HEK293T (cell line): Measurements from ENCODE around the gene CSF2.

Experiments used
- CTCF ChIA-PET: fragments of 350-600 bp; formaldehyde crosslinking; extraction: SDS; loops from one replicate; lab custom pipeline; 2021; ENCODE audit warnings: antibody characterized with exemption, inconsistent platforms; lab: Yijun Ruan, JAX
- POLR2A ChIA-PET: fragments of 350-600 bp; formaldehyde crosslinking; extraction: SDS; loops from one replicate; lab custom pipeline; 2020; ENCODE audit warnings: antibody characterized with exemption, inconsistent platforms; lab: Yijun Ruan, JAX
- DNase-seq: peaks from one replicate; pipeline ENCODE4 v3.0.0; 2012; ENCODE audit warnings: mixed read lengths; ENCODE audit errors: extremely low spot score
- ARNT ChIP-seq: fragments of 450-650 bp; IDR thresholded peaks from 2 replicates; pipeline ENCODE4 v1.6.1; 2017; ENCODE audit warnings: mild to moderate bottlenecking
- BHLHE40 ChIP-seq: fragments of 450-650 bp; IDR thresholded peaks from 2 replicates; pipeline ENCODE4 v1.6.1; 2016; ENCODE audit warnings: mild to moderate bottlenecking, moderate library complexity, borderline replicate concordance
- CTBP1 ChIP-seq: fragments of 450-650 bp; IDR thresholded peaks from 2 replicates; pipeline ENCODE4 v1.6.1; 2016; ENCODE audit warnings: borderline replicate concordance
- ELF4 ChIP-seq: fragments of 450-650 bp; IDR thresholded peaks from 2 replicates; pipeline ENCODE4 v1.6.1; 2017; ENCODE audit warnings: antibody characterized with exemption
- FOXA1 ChIP-seq: fragments of 450-650 bp; IDR thresholded peaks from 2 replicates; pipeline ENCODE4 v1.6.1; 2016; ENCODE audit warnings: mild to moderate bottlenecking
- FOXK2 ChIP-seq: fragments of 450-650 bp; IDR thresholded peaks from 2 replicates; pipeline ENCODE4 v1.6.1; 2016; ENCODE audit warnings: mild to moderate bottlenecking
- FOXM1 ChIP-seq: fragments of 450-650 bp; IDR thresholded peaks from 2 replicates; pipeline ENCODE4 v1.6.1; 2017; ENCODE audit warnings: mild to moderate bottlenecking, borderline replicate concordance
- HDGF ChIP-seq: fragments of 450-650 bp; IDR thresholded peaks from 2 replicates; pipeline ENCODE4 v1.6.1; 2017; ENCODE audit warnings: antibody characterized with exemption, borderline replicate concordance
- L3MBTL2 ChIP-seq: fragments of 450-650 bp; conservative IDR thresholded peaks from 2 replicates; pipeline ENCODE4 v1.6.1; 2016; ENCODE audit warnings: mild to moderate bottlenecking
- LEF1 ChIP-seq: fragments of 450-650 bp; IDR thresholded peaks from 2 replicates; pipeline ENCODE4 v1.6.1; 2017; ENCODE audit warnings: mild to moderate bottlenecking, borderline replicate concordance
- NFRKB ChIP-seq: fragments of 450-650 bp; IDR thresholded peaks from 2 replicates; pipeline ENCODE4 v1.6.1; 2016; ENCODE audit warnings: mild to moderate bottlenecking, moderate library complexity
- SP1 ChIP-seq: fragments of 450-650 bp; IDR thresholded peaks from 2 replicates; pipeline ENCODE4 v1.6.1; 2017
- SUZ12 ChIP-seq: fragments of 450-650 bp; IDR thresholded peaks from 2 replicates; pipeline ENCODE4 v1.6.1; 2016; ENCODE audit warnings: mild to moderate bottlenecking
- TARDBP ChIP-seq: fragments of 450-650 bp; IDR thresholded peaks from 2 replicates; pipeline ENCODE4 v1.6.1; 2016
- ZNF384 ChIP-seq: fragments of 450-650 bp; IDR thresholded peaks from 2 replicates; pipeline ENCODE4 v1.6.1; 2016
- TF ChIP-seq, protein P1 (sequence below): fragments of 450-650 bp; IDR thresholded peaks from 2 replicates; pipeline ENCODE4 v1.6.1; 2016

CSF2 gene

DNA sequence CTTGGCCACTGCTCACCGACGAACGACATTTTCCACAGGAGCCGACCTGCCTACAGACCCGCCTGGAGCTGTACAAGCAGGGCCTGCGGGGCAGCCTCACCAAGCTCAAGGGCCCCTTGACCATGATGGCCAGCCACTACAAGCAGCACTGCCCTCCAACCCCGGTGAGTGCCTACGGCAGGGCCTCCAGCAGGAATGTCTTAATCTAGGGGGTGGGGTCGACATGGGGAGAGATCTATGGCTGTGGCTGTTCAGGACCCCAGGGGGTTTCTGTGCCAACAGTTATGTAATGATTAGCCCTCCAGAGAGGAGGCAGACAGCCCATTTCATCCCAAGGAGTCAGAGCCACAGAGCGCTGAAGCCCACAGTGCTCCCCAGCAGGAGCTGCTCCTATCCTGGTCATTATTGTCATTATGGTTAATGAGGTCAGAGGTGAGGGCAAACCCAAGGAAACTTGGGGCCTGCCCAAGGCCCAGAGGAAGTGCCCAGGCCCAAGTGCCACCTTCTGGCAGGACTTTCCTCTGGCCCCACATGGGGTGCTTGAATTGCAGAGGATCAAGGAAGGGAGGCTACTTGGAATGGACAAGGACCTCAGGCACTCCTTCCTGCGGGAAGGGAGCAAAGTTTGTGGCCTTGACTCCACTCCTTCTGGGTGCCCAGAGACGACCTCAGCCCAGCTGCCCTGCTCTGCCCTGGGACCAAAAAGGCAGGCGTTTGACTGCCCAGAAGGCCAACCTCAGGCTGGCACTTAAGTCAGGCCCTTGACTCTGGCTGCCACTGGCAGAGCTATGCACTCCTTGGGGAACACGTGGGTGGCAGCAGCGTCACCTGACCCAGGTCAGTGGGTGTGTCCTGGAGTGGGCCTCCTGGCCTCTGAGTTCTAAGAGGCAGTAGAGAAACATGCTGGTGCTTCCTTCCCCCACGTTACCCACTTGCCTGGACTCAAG, 1.5 kb downstream of the CSF2 start:
- ChIA-PET CTCF (no interaction called here), POLR2A (no interaction called here)
- TF ChIP-seq ELF4 = no peak
- TF ChIP-seq L3MBTL2 = no peak
- TF ChIP-seq FOXK2 = no peak
- no peak for TF ChIP-seq NFRKB
- no peak for TF ChIP-seq CTBP1
- DNase-seq = no peak

- ChIA-PET CTCF (interaction anchor here (0.6 kb wide), 1 partner anchor 252 kb away, joined by 3 read pairs; no protein-coding TSS in a partner anchor), POLR2A (no interaction called here)
- DNase-seq = no peak
- TF ChIP-seq FOXA1 (no peak), BHLHE40 (no peak), TARDBP (no peak), ZNF384 (no peak), L3MBTL2 (no peak), NFRKB (no peak), FOXM1 (no peak)
- TF ChIP-seq, protein P1, sequence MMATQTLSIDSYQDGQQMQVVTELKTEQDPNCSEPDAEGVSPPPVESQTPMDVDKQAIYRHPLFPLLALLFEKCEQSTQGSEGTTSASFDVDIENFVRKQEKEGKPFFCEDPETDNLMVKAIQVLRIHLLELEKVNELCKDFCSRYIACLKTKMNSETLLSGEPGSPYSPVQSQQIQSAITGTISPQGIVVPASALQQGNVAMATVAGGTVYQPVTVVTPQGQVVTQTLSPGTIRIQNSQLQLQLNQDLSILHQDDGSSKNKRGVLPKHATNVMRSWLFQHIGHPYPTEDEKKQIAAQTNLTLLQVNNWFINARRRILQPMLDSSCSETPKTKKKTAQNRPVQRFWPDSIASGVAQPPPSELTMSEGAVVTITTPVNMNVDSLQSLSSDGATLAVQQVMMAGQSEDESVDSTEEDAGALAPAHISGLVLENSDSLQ = no peak
Measured at GRCh38 chr5:132075719-132076077, 2.1 kb downstream of the CSF2 start.

DNA sequence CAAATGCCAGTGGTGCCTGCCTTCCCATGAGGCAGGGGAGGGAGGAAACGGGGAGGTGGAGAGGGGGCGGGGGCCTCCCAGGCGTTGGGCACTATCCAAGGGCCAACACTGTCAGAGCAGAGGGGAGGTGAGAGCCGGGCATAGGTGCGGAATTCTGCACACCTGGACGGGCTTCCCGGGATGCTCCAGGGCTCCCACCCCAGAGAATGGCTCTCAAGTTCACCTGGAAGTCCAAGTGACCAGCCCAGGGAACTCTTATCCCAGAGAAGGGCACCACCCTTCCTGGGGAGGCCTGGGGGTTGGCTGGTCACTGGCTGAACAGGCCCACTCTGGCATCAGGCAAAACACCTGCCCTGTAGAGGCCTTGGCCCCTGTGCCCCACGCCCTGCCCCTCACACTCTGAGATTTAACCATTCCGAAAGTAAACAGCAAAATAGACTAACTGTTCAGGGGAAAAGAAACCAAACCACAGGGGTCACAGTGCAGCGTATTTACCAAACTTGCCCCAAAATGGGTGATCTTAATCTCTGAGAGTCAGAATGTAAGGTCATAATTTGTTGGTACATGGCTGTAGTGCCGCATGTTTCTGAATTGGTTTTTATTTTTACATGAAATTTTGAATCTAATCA, 2.7 kb downstream of the CSF2 start:
- TF ChIP-seq ARNT (no peak), SUZ12 (no peak), FOXA1 (no peak), CTBP1 (no peak), FOXM1 (no peak), LEF1 (no peak), ZNF384 (no peak), L3MBTL2 (no peak), HDGF (no peak), SP1 (no peak), BHLHE40 (no peak), TARDBP (no peak), NFRKB (no peak), FOXK2 (no peak), ELF4 (no peak)
- POLR2A ChIA-PET = no interaction called here
- no peak for DNase-seq
- CTCF ChIA-PET = interaction anchor here (0.6 kb wide), 1 partner anchor 251 kb away, joined by 3 read pairs; no protein-coding TSS in a partner anchor

- ChIA-PET POLR2A (no interaction called here), CTCF (no interaction called here)
- no peak for TF ChIP-seq FOXK2
- TF ChIP-seq, protein P1 = no peak
- TF ChIP-seq L3MBTL2 = no peak
- TF ChIP-seq ARNT = no peak
- no peak for TF ChIP-seq BHLHE40
- TF ChIP-seq FOXA1 = no peak
- no peak for TF ChIP-seq FOXM1
- no peak for DNase-seq
Measured at GRCh38 chr5:132076983-132077382, 3.4 kb downstream of the CSF2 start.

- no peak for DNase-seq
- ChIA-PET CTCF (no interaction called here), POLR2A (no interaction called here)
- TF ChIP-seq L3MBTL2 = no peak
- TF ChIP-seq SUZ12 = no peak
- TF ChIP-seq ZNF384 = no peak
- no peak for TF ChIP-seq FOXM1
- TF ChIP-seq CTBP1 = no peak
- TF ChIP-seq SP1 = no peak
- no peak for TF ChIP-seq ELF4
- TF ChIP-seq BHLHE40 = no peak
- no peak for TF ChIP-seq HDGF
- TF ChIP-seq LEF1 = no peak
- no peak for TF ChIP-seq ARNT
- no peak for TF ChIP-seq FOXA1
Measured at GRCh38 chr5:132079081-132079480, 5.5 kb downstream of the CSF2 start.

- ChIA-PET POLR2A (no interaction called here), CTCF (no interaction called here)
- TF ChIP-seq NFRKB (no peak), LEF1 (no peak), FOXM1 (no peak), ELF4 (no peak), ZNF384 (no peak), HDGF (no peak), FOXA1 (no peak), CTBP1 (no peak), BHLHE40 (no peak), SUZ12 (no peak)
- TF ChIP-seq, protein P1 = no peak
- DNase-seq = no peak
Measured at GRCh38 chr5:132079619-132080018, 6.0 kb downstream of the CSF2 start.
